GM19463 (cell line): ENCODE results near the gene CCDC13.

Experiments
- ATAC-seq: cut with Tn5 transposase; IDR thresholded peaks from one replicate; pipeline ENCODE4 v1.9.1; 2021; ENCODE audit warnings: mild to moderate bottlenecking, moderate library complexity; ENCODE audit not compliant: unreplicated experiment

CCDC13 gene

DNA sequence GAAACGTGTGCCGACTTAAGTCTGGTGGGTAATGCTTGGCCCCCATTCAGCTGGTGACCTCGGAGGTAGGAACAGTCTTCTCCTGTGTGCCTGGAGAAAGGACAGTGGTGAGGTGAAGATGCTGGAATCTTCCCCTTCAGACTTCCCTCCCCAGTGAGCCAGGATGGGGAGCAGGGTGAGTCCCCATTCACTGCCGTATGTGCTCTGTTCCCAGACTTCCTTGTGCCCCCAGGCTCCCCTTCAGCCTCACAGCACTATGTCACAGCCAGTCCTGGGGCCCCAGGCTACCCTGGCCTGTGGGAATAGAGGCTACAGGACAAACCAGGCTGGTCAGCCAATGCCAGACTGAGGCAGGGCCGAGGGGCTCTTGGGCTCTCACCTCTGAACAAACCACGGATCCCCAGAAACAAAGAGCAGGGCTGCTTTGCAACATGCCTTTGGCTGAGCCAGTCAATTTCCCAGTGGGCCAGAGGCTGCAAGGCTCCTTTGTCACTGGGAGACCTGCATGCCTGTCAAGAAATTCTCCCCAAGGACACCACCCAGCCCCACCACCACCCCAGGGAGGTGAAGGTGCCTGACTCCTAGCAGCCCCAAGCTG lies 38.7 kb downstream of the CCDC13 start:
- ATAC-seq = no peak

DNA sequence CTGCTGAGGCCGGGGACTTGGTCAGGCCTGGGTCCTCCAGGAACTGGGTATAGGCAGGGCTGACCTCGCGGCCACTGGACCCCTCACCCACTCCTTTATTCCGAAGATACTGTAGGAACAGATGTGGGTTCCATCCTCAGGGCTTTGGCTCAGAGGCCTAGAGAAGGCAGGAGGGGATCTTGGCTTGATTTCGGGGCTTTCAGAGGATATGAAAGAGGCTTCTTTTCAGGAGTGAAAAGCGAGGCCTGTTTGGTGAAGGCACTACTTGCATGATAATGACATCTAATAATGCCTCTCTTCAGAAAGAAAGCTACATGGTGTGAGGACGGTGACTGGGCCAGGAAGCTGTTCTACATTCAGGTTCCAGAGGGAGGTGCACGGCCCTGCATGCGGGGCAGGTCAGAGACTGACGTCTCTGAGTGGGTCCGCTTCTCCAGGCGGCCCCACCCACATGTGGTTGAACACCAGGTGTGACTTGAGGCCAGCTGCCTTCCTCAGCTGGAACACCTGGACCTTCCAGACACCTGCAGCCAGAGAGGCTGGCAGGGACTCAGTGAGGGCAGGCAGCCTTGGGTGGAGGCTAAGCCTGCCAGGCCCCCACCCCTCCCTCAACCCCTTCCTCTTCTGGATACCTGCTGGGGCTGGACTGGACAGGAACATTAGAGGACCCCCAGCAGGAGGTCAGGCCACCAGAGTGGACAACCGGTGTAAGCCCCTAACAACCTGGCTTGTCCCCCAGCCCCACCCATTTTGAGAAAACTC lies 39.4 kb downstream of the CCDC13 start:
- ATAC-seq = no peak

DNA sequence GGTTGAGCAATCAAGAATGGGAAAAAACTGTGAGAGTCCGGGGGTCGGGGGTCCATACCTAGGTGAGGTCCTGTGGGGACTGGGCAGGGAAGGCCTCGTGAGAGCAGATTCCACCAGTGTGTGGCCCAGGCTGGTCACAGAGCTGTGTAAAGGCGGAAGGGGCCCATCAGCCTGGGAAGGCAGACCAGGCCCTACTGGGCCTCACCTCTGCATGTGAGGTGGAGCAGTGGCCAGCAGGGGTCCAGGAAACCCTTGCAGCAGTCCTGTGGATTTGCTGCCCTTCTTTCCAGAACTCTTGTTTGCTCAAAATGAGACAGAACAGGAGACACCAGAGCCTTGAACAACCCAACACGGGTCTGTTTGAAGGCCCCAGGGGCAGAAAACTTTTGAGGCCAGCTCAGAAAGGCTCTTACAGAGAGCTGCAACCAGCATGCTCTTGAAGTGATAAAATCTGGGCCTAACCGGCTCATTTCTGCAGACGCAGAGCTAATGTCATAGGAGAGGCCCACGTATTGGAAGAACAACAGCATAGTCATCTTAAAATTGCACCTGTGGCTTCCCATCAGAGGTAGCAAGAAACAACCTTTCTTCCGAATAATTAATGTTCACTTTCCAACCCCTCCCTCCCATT lies 40.1 kb downstream of the CCDC13 start:
- no peak for ATAC-seq

DNA sequence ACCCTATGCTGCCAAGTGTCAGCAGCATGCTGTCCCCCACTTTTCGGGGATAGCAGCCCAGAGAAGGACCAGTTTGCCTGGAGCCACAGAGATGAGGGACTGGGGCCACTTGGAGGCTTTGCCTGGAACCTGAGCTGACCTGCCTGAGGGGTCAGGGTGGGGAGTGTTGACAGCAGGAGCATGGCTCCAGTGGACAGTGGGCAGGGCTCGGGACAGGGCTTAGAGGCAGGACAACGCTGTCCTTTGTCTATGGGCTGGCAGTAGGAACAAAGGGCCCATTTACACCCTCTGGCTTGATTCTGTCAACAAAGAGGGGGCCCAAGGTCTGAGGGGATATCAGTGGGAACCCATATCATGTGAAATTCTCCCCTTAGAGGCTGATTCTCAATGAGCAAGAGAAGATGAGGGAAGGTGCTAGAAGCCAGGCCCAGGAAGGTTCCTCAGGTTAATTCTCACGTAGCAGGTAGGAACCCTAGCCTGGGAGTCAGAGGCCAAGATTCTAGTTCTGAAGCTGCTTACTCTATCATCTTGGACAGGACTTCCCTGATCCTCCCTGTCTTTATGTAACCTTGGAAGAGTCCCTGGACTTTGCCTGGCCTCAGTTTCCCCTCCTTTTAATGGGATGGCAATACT lies 40.7 kb downstream of the CCDC13 start:
- ATAC-seq = no peak

DNA sequence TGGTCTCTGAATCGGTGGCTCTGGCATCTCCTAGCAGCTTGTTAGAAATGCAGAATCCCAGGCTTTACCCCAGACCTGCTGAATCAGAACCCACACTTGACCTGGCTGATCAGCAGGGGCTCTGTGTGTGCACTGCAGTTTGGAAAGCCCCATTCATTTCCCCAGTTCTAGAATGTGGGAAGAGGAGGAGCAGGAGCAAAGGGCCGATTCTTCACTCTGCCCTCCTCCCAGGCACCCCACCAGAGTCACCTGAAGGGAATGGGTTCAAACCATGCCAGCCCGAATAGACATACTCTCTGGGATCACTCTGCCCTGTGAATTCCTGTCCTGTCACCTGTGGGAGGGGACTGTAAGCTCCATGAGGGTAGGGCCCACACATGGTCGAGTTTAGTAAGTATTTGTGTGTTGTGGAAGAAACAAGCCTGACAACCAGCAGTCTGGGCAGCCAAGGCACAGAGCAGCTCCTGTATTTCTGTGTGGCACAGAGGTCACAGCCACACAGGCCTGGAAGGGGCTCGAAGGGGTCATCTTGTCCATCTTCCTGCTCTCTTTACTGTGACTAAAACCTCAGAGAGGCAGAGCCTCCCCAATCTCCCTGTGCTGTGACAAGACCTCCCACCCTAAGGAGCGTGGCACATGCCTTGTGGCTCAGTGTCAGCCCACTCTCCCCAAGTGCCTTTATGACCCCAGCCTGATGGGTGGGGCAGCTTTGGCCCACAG lies 41.4 kb downstream of the CCDC13 start:
- no peak for ATAC-seq

DNA sequence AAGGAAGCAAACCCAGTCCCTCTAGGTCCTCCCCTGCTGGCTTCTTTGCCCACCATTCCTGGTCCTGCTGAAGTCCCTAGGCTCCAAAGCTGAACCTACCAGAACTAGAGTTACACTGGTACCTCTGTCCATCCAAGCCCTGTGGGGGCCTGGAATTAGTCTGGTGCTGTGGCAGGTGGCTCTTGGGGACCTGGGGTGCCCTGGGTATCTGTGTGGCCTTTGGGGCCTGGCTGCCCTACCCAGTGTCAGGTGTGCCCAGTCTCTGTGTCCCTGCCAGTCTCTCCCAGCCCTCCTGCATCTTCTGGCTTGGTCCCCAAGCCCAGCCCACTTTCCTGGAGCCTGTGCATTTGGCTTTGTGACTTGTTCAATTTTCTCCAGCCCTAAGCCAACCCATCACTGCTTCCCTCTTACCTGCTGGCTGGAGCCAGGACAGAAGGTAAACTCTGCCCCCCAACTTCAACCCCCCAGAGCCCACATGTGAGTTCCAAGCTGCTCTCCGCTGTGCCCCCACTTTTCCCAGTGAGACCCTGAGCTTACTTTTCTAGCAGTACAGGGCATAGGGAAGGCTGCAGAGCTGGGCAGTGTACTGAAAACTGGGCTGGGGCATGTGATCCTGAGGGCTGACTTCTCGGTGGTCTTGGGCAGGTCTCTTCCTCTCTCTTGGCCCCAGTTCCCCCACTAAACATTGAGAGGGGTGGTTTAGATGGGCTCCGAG lies 42.2 kb downstream of the CCDC13 start:
- no peak for ATAC-seq

DNA sequence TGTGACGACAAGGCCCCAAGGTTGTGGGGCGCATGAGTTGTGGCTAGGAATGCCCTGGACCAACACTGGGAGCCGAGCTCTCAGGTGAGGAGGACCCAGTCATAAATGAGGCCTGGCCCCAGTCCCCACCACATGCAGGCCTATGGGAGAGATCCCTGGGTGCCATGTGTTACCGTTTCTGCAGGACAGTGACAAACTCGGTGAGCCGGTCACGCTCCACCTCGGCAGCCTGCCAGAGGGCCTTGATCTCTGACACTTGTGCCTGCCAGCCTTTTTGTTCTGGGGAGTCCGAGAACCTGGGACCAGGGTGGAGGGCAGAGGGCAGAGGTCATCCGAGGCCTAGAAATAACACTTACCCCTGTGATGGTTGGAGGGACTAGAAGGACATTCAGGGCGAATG lies 42.8 kb downstream of the CCDC13 start:
- ATAC-seq = no peak

DNA sequence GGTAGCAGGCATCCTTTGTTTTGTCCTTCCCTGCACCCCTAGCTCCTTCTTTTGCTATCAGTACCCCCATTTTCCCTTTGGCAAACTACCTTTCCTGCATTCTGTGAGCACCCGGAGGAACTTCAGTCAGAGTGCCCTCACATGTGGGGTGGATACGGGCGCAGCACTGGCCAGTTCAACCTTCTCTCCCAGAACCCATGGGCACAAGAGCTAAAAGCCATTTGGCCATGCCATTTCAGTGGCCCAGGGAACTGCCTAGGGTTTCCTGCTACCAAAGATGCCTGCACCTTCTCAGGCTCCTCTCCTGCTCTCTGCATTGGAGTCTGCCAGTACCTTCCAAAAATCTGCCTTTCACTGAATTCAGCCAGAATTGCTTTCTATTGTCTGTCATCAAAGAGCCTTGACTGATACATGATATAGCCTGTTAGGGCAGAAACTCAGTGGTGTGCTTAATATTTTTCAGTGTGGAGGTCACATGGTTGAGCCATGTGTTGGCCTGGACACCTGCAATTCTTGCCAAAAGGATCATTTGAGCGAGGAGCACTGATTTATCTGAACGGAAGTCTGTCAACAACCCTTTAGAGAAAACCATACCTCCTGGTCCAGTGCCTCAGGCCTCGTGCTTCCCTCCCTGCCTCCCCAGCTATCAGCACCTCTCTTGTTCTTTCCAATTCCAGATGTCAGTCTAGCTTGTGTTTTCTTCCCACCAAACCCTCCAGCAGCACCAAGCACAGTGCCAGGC lies 43.5 kb downstream of the CCDC13 start:
- ATAC-seq = no peak

DNA sequence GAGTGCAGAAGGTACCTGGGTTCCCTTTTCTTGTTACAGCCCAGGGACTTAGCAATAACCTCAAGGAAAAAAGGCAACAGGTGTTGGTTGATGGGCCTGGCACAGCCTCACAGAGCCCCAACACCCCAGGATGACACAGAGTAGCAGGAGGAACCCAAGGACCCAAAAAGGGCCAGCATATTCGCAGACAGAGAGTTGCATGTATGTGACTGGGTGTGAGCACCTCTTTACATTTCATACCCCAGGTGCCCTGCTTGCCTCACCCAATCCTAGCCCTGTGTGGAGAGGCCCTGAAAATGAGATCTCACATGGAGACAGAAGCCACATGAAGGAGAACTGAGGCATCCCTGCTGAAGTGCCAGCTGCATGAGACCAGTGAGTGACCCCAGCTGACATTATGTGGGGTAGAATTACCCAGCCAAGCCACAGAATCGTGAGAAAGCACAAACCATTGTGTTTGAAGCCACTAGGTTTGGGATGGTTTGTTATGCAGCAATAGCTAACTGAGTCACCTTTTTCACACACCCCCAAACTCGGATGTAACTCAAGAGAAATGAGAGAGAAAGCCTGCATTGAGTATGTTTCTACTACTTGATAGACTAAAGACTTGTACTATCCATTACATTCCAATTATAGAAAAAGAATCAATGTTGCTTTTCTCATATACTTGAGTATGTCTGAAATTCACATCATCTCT lies 44.2 kb downstream of the CCDC13 start:
- no peak for ATAC-seq

DNA sequence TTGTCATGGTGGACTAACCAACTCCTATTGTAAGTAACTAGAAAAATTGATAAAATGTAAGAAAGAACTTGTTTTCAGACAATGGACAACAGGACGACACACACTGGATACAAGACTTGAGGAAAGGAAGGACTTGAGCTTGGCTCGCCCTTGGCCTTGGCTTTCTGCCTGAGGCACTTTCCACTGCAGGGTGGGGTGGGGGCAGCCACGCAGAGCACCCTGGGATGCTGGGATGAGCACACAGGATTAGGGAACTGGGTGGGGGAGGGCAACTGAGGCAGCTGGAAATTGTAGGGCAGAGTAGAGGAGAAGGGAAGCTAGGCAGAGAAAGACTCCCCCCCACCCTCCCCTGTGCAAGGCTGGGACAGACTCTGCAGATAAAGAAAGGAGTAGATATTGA lies 45.0 kb downstream of the CCDC13 start:
- no peak for ATAC-seq

DNA sequence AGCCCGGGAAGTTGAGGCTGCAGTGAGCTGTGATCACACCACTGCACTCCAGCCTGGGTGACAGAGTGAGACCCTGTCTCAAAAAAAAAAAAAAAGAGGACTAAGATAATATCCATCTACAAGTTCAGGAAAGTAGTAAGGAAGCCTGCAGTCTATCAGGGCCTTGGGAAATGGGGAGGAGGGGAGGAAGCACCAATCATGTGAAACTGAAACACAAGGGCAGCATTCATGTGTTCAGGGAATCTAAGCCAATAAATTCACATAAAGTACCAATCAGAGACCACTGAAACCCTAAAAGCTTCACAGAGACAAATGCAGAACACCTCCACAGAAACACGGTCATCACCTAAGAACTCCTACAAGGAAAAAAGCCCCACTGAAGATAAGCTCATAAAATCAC lies 47.6 kb downstream of the CCDC13 start:
- ATAC-seq = no peak

DNA sequence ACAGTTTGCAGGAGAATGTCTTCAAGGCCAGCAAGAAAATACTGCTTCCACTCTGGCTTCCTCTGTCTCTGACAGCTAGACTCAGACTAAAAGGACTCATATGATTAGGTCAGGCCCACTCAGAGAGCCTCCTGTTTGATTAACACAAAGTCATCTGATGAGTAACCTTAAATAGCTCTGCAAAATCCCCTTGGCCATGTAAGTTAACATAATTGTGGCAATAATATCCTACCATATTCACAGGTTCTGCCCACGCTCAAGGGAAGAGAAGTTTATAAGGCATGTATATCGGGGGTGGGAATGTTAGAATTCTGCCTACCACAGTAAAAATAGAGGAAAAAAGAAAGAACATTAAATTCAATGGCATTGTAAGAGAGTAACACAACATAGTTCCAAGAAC lies 49.8 kb downstream of the CCDC13 start:
- no peak for ATAC-seq
